GM12874 (cell line): Measurements from ENCODE around the gene NPM1.

Experiments
- TF ChIP-seq, protein P1 (sequence below): IDR thresholded peaks from 2 replicates; pipeline ENCODE4 v1.5.1; 2011; ENCODE audit warnings: low read depth, mild to moderate bottlenecking, control low read depth, low read length, moderate library complexity; ENCODE audit not compliant: insufficient read depth

Gene NPM1

DNA sequence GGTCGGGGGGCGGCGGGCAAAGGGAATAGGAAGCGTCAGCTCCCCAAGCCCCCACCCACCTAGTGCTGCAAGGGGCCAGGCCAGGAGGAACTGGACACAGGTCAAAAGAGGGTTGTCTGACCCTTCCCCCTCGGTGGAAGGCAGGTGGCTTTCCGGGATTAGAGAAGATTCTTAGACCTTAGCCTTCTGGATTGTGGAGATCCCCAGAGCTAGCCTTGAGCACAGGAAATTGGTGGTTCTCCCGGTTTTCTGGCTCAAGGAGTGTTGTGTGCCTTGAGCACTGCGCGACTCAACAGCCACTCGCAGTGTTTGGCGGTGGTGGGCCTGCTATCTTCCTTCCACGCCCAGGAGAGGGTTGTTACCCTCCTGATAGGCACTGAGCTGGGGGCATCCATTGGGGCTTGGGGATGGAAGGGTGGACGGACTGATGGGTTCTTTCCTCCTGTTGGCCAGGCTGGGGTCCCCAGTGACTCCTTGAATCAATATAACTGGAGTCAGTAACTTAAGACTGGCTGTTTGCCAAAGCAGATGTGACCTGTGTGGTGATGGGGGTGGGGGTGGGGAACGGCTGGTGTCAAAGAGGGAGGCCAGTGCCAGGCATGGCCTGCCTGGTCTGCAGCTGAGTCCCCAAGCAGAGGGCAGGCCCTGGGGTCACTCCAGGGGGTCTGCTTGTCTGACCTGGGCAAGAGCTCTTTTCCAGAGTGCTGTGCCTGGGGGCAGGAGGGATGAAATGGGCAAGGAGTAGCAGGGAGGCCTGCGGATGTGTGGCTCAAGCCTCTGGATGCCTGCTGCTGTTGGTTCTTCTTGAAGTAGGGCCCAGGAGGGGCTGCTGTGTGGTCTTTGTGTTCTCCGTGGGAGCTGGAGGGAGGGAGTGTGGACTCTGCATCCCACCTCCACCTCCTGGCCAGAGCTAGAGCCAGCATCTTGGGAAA, 33.9 kb downstream of the NPM1 start:
- TF ChIP-seq, protein P1, sequence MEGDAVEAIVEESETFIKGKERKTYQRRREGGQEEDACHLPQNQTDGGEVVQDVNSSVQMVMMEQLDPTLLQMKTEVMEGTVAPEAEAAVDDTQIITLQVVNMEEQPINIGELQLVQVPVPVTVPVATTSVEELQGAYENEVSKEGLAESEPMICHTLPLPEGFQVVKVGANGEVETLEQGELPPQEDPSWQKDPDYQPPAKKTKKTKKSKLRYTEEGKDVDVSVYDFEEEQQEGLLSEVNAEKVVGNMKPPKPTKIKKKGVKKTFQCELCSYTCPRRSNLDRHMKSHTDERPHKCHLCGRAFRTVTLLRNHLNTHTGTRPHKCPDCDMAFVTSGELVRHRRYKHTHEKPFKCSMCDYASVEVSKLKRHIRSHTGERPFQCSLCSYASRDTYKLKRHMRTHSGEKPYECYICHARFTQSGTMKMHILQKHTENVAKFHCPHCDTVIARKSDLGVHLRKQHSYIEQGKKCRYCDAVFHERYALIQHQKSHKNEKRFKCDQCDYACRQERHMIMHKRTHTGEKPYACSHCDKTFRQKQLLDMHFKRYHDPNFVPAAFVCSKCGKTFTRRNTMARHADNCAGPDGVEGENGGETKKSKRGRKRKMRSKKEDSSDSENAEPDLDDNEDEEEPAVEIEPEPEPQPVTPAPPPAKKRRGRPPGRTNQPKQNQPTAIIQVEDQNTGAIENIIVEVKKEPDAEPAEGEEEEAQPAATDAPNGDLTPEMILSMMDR, result no peak

DNA sequence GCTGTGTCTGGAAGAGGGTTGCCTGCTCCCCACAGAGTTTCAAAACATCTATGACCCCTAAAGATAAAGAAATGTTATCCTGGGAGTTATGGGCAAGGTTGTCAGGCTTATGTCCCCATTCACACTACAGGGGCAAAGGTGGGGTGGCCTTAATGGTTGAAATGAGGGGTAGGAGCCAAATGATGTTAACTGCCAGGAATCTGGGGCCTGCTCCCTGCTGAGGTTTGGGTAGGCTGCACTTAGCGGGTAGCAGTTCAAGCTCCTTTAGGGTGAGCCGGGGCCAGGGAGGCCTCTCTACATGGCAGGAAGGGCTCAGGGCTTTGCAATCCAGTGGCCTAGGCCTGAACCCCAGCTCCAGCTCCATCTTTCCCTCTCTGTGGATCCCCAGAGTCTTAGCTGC, 34.8 kb downstream of the NPM1 start:
- TF ChIP-seq, protein P1, result no peak

DNA sequence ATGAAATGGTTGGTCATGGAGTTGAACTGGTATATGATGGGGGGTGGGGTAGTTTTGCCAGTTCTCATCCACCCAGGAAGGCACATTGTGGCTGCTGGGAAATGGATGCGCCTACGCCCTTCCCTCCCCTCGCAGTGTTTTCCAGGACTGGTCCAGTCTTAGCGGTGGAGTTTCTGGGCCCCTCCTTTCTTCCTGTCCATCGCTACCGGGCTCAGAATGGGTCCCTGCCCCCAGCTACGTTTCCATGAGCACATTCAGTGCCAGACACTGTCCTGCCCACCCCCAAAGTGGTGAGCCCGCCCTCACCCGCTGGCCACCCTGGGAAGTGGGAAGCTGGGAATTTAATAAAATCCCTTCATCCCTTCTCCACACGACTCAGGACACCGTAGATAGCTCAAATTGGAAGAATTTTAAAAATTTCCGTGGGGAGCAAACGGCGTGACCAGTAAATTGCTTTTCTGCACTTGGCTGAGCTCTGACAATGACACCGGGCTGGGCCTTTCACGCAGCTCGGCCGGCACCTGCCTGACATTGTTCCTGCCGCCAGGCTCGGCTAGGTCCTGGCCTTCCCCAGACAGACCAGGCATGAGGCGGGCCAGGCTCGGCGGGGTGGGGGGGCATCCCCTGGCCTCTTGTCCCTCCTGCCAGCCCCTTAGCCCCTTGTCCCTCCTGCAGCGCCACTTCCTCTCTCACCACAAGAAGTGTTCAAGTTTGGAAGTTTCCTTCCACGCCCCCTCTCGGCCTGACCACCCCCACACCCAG, 35.4 kb downstream of the NPM1 start:
- TF ChIP-seq, protein P1, result no peak

DNA sequence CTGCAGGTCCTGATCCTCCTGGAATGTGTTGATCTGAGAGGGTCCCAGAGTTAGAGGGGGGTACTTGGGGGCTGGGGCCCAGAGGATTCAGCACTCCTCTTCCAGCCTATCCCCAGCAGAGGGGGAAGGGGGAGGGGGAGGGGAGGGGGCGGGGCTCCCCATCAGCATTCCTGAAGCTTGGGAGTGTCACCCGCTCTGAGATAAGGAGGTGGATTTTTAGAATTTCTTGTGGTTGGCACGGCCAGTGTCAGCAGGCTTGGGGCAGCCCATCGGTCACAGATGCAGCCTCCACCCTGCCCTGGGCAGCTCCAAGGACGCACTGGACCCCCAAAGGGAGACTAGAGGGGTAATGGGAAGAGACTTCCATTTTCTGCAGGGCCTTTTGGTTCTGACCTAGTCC, 37.1 kb downstream of the NPM1 start:
- TF ChIP-seq, protein P1, result no peak

DNA sequence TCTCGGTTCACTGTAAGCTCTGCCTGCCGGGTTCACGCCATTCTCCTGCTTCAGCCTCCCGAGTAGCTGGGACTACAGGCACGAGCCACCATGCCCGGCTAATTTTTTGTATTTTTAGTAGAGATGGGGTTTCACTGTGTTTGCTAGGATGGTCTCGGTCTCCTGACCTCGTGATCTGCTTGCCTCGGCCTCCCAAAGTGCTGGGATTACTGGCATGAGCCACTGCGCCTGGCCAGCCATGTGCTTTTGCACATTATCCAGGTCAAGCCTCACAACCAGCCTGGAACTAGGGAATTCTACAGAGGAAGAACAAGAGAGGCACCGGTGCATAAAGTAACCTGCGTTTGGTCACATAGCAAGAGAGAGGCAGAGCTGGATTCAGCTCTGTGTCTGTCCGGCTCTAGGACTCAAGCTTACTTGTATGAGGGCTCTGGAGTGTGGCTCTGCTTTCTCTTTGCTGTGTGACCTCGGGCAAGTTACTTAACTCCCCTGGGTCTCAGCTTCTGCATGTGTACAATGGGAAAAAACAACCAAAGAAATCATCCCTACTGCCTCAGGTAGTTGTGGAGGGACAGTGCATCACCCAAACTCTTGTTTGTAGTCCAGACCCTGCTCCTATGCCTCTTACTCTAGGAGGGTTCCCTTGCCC, 38.1 kb downstream of the NPM1 start:
- TF ChIP-seq, protein P1, result no peak

DNA sequence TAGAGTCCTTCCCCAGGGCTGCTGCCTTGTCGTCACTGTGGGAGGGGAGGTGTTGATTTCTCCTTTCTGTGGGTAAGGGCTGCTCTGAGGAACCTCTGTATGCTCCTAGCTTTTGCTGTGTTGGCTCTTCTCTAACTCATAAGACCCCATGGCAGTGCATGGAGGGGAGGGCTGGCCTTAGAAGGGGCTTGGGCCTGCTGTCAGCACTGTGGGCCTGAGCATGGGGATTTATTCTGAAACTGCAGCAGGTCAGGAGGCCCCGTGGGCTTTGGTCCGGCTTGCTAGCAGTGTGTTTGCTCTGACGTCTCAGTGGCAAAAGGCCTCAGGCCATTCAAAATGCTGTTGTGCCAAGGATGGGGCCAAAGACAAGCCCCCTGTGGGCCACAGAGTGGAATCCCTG, 38.6 kb downstream of the NPM1 start:
- TF ChIP-seq, protein P1, result no peak

DNA sequence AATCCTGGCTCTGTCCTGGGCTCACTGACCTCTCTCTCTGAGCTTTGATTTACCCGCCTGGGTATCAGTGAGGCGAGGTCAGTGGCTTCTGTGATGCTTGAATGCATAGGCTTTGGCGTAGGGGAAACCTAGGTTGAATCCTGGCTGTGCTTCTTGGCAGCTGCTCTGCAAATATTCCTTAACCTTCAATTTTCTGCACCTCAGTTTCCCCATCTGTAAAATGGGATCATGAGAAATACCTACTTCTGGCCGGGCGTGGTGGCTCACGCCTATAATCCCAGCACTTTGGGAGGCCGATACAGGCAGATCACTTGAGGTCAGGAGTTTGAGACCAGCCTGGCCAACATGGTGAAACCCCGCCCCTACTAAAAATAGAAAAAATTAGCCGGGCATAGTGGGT, 39.0 kb downstream of the NPM1 start:
- TF ChIP-seq, protein P1, result no peak
